ENCODE results near the gene CNTNAP2. TPM values are rescaled to one million over a fixed set of nuclear protein-coding genes. Genes with fewer than 3 reads are reported as not detected.

The CNTNAP2 gene
- total RNA-seq, 6 experiments from 2014 or later, result 1.8 to 8.1 (median 3.9) TPM

- Histone ChIP-seq H3K4me1 (peaks cover 0 to 6% (median 0%) of the 10 kb centered on the region in 4 donors), H3K4me3 (no peak overlapping the region), H3K36me3 (no peaks in the 10 kb centered on the region), H3K27ac (no peak overlapping the region), H3K9me3 (no peaks in the 10 kb centered on the region), H3K27me3 (no peaks in the 10 kb centered on the region)
- ATAC-seq (peak in 1 of 4 donors; percentile 9), DNase-seq (no peak)
- intact Hi-C loops (cut with DNase I), result loop anchor here in 1 of 2 donors (10.0 kb wide), 1 partner anchor 224 kb away; no protein-coding TSS in a partner anchor
- WGBS (ENCODE audit: insufficient coverage, low coverage, low lambda C conversion rate, missing lambda C conversion rate), result 62% methylated on average over 4 of the region's 5 CpGs
- TF ChIP-seq CTCF (IDR thresholded peaks at IDR 0.05) (no peak), POLR2A (IDR thresholded peaks at IDR 0.05) (no peak)
Measured at GRCh38 chr7:148260599-148260998, 2144.0 kb downstream of the CNTNAP2 start.

- Histone ChIP-seq H3K27ac (no peak overlapping the region), H3K4me1 (peaks cover 0 to 6% (median 0%) of the 10 kb centered on the region in 4 donors), H3K4me3 (no peak overlapping the region), H3K27me3 (no peaks in the 10 kb centered on the region), H3K9me3 (no peaks in the 10 kb centered on the region), H3K36me3 (no peaks in the 10 kb centered on the region)
- no peak for DNase-seq
- TF ChIP-seq POLR2A (IDR thresholded peaks at IDR 0.05) (no peak), CTCF (IDR thresholded peaks at IDR 0.05) (no peak)
- ATAC-seq, result no peak
- intact Hi-C loops (cut with DNase I), result loop anchor here in 1 of 2 donors (10.0 kb wide), 1 partner anchor 223 kb away; no protein-coding TSS in a partner anchor
- WGBS (ENCODE audit: insufficient coverage, low coverage, low lambda C conversion rate, missing lambda C conversion rate), result 80% methylated on average over 7 of the region's 10 CpGs
Measured at GRCh38 chr7:148261523-148261922, 2144.9 kb downstream of the CNTNAP2 start.

GRCh38 chr7:148261996-148262688 is 2145.5 kb downstream of the CNTNAP2 start:
- 28% methylated on average over 12 of the region's 12 CpGs for WGBS (ENCODE audit: insufficient coverage, low coverage, low lambda C conversion rate, missing lambda C conversion rate)
- DNase-seq (no peak), ATAC-seq (peak in 3 of 4 donors; percentile 10 to 34 (median 20))
- Histone ChIP-seq H3K27me3 (no peaks in the 10 kb centered on the region), H3K4me1 (peaks cover 0 to 6% (median 0%) of the 10 kb centered on the region in 4 donors), H3K27ac (no peak overlapping the region), H3K9me3 (no peaks in the 10 kb centered on the region), H3K36me3 (no peaks in the 10 kb centered on the region), H3K4me3 (no peak overlapping the region)
- intact Hi-C loops (cut with DNase I), result loop anchor here in 1 of 2 donors (10.0 kb wide), 1 partner anchor 223 kb away; no protein-coding TSS in a partner anchor
- TF ChIP-seq POLR2A (IDR thresholded peaks at IDR 0.05), result no peak

GRCh38 chr7:148262721-148263229 is 2146.2 kb downstream of the CNTNAP2 start:
- H3K27me3 ChIP-seq, result no peaks in the 10 kb centered on the region
- intact Hi-C loops (cut with DNase I), result loop anchor here in 1 of 2 donors (10.0 kb wide), 1 partner anchor 222 kb away; no protein-coding TSS in a partner anchor
- no peaks in the 10 kb centered on the region for H3K9me3 ChIP-seq
- no peak overlapping the region for H3K27ac ChIP-seq
- peak; percentile 54 to 68 (median 59) for DNase-seq
- H3K4me1 ChIP-seq, result peaks cover 0 to 6% (median 0%) of the 10 kb centered on the region in 4 donors
- peak; percentile 93 to 96 (median 94) for ATAC-seq
- no peak overlapping the region for H3K4me3 ChIP-seq
- 5% methylated on average over 18 of the region's 18 CpGs for WGBS (ENCODE audit: insufficient coverage, low coverage, low lambda C conversion rate, missing lambda C conversion rate)
- TF ChIP-seq POLR2A (IDR thresholded peaks at IDR 0.05) (no peak), CTCF (IDR thresholded peaks at IDR 0.05) (peak; percentile 78 to 96 (median 94))
- no peaks in the 10 kb centered on the region for H3K36me3 ChIP-seq
